Measurements from ENCODE around the gene CCSER1. TPM values are rescaled to one million over a fixed set of nuclear protein-coding genes. Genes with fewer than 3 reads are reported as not detected.

CCSER1 gene
- total and polyA plus RNA-seq, 4 donors: 0.61 to 23.0 (median 3.8) TPM

DNA sequence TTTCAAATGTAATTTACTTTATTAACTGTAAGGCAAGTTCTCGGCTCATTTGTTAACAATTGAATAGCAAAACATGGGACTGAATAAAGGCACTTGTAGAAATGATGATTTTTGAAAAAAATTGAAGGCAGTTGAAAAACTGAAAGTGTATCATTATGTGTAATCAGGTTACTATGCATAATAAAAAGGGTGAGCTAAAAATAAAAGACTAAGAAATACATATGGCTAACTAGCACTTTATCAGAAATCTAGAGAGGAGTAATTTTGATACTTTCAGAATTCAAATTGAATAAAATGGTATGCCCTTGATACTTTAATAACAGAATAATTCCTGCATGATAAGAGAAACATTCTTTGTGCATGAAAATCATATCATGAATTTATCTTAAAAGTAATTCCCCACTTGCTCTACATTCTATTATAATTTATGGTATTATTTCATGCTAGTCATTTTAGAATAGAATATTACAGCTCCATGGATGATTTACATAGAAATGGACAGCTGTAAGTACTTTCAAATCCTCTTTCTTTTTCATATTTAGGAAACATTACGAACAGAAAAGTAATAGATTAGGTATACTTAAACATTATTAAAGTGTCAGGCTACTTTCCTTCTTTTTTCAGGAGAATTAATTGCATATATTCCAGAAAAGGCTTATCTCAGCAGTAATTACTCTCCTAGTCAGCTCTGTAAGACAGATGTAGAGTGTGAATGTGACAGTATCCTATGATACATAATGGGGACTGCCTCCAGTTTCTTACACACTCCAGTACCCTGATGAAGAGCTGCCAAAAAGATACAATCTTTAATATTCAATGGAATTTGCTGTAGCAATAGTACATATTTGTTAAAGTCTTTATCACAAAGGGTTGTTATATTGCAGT is 697.3 kb downstream of the CCSER1 start:
- Histone ChIP-seq H3K4me3 (no peak overlapping the region), H3K9ac (ENCODE audit: insufficient read depth in 1 of 2, low read length in 2 of 2) (no peak overlapping the region), H3K9me3 (ENCODE audit: control insufficient read depth in 4 of 4, insufficient read depth in 3 of 4, low read length in 3 of 4) (no peaks in the 10 kb centered on the region), H3K27me3 (ENCODE audit: control insufficient read depth in 3 of 3, insufficient read depth in 3 of 3, low read length in 2 of 3) (no peaks in the 10 kb centered on the region), H3K36me3 (ENCODE audit: control insufficient read depth in 4 of 4, insufficient read depth in 4 of 4, low read length in 4 of 4) (no peaks in the 10 kb centered on the region), H3K4me1 (ENCODE audit: control insufficient read depth in 5 of 5, insufficient read depth in 5 of 5, low read length in 5 of 5) (no peaks in the 10 kb centered on the region), H3K27ac (ENCODE audit: low read depth in 1 of 2, low read length in 1 of 2) (no peak overlapping the region)
- ATAC-seq (ENCODE audit: insufficient read depth, low FRiP score) (no peak), DNase-seq (no peak)
- 84 to 91% methylated on average over 2 of the region's 2 CpGs for WGBS, 2 donors
- no peak for TF ChIP-seq CTCF (IDR thresholded peaks at IDR 0.05; ENCODE audit: control extremely low read depth, extremely low read depth)

- no peak for TF ChIP-seq CTCF (IDR thresholded peaks at IDR 0.05; ENCODE audit: control extremely low read depth, extremely low read depth)
- Histone ChIP-seq H3K4me3 (no peak overlapping the region), H3K4me1 (ENCODE audit: control insufficient read depth in 5 of 5, insufficient read depth in 5 of 5, low read length in 5 of 5) (no peaks in the 10 kb centered on the region), H3K36me3 (ENCODE audit: control insufficient read depth in 4 of 4, insufficient read depth in 4 of 4, low read length in 4 of 4) (no peaks in the 10 kb centered on the region), H3K9ac (ENCODE audit: insufficient read depth in 1 of 2, low read length in 2 of 2) (no peak overlapping the region), H3K27ac (ENCODE audit: low read depth in 1 of 2, low read length in 1 of 2) (no peak overlapping the region), H3K27me3 (ENCODE audit: control insufficient read depth in 3 of 3, insufficient read depth in 3 of 3, low read length in 2 of 3) (no peaks in the 10 kb centered on the region), H3K9me3 (ENCODE audit: control insufficient read depth in 4 of 4, insufficient read depth in 3 of 4, low read length in 3 of 4) (no peaks in the 10 kb centered on the region)
- no peak for DNase-seq
- ATAC-seq (ENCODE audit: insufficient read depth, low FRiP score): no peak
- 84 to 95% methylated on average over 6 of the region's 6 CpGs for WGBS, 2 donors
Measured at GRCh38 chr4:90825849-90826248, 698.7 kb downstream of the CCSER1 start.

- no peak overlapping the region for H3K27ac ChIP-seq (ENCODE audit: low read depth in 1 of 2, low read length in 1 of 2)
- DNase-seq: no peak
- no peaks in the 10 kb centered on the region for H3K4me1 ChIP-seq (ENCODE audit: control insufficient read depth in 5 of 5, insufficient read depth in 5 of 5, low read length in 5 of 5)
- H3K36me3 ChIP-seq (ENCODE audit: control insufficient read depth in 4 of 4, insufficient read depth in 4 of 4, low read length in 4 of 4): no peaks in the 10 kb centered on the region
- WGBS, 2 donors: 90 to 93% methylated on average over 1 of the region's 1 CpG
- no peak overlapping the region for H3K9ac ChIP-seq (ENCODE audit: insufficient read depth in 1 of 2, low read length in 2 of 2)
- ATAC-seq (ENCODE audit: insufficient read depth, low FRiP score): no peak
- no peaks in the 10 kb centered on the region for H3K9me3 ChIP-seq (ENCODE audit: control insufficient read depth in 4 of 4, insufficient read depth in 3 of 4, low read length in 3 of 4)
- no peak for TF ChIP-seq CTCF (IDR thresholded peaks at IDR 0.05; ENCODE audit: control extremely low read depth, extremely low read depth)
- H3K4me3 ChIP-seq: no peak overlapping the region
- H3K27me3 ChIP-seq (ENCODE audit: control insufficient read depth in 3 of 3, insufficient read depth in 3 of 3, low read length in 2 of 3): no peaks in the 10 kb centered on the region
Measured at GRCh38 chr4:90833706-90834105, 706.5 kb downstream of the CCSER1 start.
